HG02642 (cell line): ENCODE results near the gene PCDH9.
A peak's percentile ranks its signal among the peaks of the same experiment; 100 is the strongest.
"Not testable (repeated sequence)": the region's sequence is repeated elsewhere in the genome, so short reads cannot be mapped to it uniquely, and the experiment has no call there.

Source experiments
- ATAC-seq: cut with Tn5 transposase; IDR thresholded peaks from one replicate; pipeline ENCODE4 v1.9.1; 2021; ENCODE audit warnings: mild to moderate bottlenecking; ENCODE audit not compliant: unreplicated experiment, poor library complexity

The PCDH9 gene

GRCh38 chr13:66644855-66645460, 585.2 kb downstream of the PCDH9 start:
- no peak for ATAC-seq

- peak; percentile 63 for ATAC-seq
These were observed 589.9 kb downstream of the PCDH9 start for GRCh38 chr13:66640231-66640630.

DNA sequence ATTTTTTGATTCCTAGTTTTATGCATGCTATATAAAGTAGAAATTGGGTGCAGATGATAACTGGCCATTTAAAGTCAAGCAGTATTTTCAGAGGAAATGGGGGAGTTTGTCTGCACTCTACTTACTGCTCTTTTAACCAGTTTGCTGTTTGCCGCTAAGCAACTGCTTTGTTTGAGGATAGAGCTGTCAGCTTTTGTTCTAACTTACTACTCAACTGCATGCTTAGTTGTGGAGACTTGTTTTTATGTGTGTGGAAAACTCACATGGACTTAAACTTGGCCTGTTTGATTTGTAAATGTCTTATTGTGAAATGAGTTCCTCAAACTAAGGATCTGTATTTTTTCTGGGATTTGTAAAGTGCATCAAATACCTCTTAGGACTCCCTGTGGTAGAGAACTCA, 591.1 kb downstream of the PCDH9 start:
- no peak for ATAC-seq

DNA sequence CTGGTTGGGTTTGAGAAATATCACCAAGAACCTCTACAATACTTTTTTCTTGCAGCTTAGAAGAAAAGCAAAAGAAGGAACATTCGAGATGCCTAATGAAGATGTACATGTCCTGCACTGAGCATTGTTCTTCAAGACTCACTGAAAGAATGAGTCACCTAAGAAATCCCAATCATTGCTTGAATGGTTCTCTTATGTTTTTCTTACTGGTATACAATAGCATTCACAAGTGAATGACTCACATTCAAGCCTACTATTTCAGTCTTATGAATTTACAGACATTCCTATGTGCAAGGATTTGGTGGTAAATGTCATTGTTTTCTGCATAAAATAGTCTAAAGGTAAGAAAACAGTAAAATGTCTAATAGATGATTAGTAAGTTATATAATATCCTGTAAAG, 594.6 kb downstream of the PCDH9 start:
- no peak for ATAC-seq

- no peak for ATAC-seq
These were observed 595.8 kb downstream of the PCDH9 start for GRCh38 chr13:66634384-66634783.

DNA sequence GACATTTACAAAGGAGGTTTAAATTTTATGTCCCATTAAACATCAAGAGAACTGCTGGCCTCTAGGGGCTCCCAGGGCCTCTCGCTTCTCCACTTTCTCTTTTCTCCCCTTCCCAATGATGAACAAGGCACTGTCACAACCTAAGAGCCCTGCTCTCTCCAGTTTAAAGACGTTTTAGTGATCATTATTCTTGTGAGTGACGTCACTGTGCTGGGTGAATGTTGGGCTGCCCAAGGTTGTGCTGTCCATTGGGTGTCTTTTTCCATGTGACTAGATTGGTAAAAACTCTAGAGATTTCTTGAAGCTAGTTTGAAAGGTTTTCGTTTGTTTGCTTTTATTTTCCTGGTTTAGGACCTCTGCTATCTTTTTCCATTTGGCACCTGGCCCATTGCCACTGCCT, 602.6 kb downstream of the PCDH9 start:
- no peak for ATAC-seq

- no peak for ATAC-seq
These were observed 605.8 kb downstream of the PCDH9 start for GRCh38 chr13:66624302-66624701.

DNA sequence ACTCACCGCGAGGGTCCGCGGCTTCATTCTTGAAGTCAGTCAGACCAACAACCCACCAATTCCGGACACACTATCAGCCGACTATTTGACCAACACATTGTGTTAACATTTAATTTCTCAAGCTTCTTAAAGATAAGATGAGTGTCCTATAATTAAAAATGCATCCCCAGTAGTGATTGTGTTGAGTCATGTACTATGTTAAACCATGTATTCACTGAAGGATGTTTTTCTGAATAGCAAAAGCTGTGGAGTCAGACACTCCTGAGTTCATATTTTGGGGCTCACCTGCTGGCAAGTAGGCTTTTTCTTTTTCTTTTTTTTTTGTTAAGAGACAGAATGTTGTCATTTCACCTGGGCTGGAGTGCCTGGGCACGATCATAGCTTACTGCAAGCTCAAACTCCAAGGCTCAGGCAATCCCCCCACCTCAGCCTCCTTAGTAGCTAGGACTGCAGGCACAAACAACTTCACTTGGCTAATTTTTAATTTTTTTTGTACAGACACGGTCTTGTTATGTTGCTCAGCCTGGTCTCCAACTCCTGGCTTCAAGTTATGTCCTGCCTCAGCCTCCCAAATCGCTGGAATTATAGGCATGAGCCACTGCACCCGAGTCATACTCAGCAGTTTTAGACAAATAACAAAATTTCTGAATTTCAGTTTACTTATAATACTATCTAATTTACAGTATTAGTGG, 606.9 kb downstream of the PCDH9 start:
- no peak for ATAC-seq

GRCh38 chr13:66621906-66622447, 608.2 kb downstream of the PCDH9 start:
- not testable (repeated sequence) for ATAC-seq

DNA sequence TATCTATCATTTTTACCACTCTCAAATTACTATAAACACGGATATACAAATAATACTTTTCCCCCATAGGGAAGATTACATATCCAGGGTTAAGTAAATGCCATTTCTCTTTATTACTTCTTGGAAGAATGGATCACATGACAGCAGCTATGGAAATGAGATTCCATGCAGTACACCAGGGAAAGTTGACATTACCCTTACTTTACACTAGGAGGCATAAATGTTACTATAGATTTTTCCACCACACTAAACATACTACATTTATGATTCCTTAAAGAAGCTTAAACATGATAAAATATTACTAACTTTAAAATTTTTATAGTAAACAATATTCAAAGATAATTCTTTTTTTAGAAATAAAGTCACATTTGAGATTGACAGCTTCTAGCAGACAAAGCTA, 611.4 kb downstream of the PCDH9 start:
- ATAC-seq, result no peak

DNA sequence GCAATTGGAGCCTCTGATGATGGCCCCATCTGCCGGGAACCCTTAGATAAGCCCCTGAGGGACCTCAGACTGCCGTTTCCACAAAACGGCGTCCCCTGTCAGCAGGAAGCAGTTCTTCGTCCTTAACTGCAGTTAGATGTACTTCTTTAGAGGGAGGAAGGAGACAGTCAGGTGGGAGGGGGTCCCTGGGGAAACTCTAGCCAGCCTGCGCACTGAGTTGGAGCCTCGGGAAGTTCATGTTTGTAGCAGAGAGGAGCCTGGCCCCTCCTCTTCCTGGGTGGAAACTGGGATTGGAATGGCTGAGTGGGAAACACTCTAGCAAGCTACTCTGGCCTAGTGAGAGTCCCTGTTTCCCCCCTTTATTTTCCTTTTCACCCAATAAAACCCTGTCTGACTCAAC, 612.4 kb downstream of the PCDH9 start:
- no peak for ATAC-seq

- ATAC-seq, result no peak
These were observed 617.2 kb downstream of the PCDH9 start for GRCh38 chr13:66612983-66613382.

DNA sequence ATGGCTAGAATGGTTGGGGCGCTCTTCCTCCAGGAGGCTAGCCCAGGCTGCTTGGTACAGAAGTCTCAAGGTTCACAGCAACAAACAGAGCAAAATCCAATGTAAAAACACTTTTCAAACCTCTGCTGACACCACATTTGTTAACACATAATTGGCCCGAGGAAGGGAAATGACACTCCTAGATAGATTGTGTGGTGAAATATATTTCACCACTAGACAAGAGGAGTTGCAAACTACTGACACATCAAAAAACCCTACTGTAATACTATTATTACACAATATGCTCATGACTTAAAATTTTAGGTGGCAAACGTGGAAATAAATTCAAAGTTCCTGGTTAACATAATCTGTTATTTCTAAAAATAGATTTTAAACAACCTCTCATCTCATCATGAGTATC, 643.6 kb downstream of the PCDH9 start:
- no peak for ATAC-seq

DNA sequence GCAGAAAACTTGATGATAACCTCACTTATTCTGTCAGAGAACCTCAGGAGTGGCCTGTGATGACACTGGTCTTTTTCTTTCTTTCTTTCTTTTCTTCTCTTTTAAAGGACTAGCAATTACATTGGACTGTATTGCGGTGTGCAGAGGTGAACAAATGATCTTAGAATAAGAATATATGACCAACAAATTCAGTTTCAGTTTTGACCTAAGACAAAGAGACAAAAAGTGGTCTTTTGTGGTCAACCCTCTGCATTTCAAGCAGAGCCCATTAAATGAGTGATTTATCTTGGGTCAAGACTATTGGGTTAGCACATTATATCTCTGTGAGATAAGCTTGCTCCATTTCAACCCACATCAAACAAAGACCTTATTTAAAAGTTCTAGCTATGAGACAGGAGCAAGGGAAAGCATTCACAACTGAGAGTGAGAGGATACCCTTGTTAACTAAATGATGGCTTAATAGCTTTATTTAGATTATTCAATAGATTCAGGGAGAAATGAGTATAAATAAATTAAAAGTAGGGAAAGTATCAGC, 644.4 kb downstream of the PCDH9 start:
- ATAC-seq, result no peak

DNA sequence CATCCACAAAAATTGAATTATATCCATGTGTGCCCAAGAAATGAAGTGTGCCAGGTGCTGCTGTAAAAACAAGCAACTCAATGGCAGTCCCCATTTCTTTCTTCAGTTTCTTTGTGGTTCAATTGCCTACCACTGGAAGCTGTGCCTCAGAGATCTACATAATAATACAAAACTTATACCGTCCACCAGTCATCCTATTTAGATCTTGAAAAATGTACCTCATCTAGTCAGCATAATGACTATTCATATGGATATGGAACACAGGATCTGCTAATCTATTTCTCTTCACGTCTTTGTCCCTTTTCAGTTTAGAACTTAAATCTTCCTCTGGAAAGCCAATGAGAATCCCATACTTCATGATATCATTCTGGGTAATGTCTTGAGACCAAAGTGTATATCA, 648.5 kb downstream of the PCDH9 start:
- ATAC-seq, result no peak

- no peak for ATAC-seq
These were observed 651.8 kb downstream of the PCDH9 start for GRCh38 chr13:66578305-66578704.

- ATAC-seq, result no peak
These were observed 652.8 kb downstream of the PCDH9 start for GRCh38 chr13:66577358-66577757.

DNA sequence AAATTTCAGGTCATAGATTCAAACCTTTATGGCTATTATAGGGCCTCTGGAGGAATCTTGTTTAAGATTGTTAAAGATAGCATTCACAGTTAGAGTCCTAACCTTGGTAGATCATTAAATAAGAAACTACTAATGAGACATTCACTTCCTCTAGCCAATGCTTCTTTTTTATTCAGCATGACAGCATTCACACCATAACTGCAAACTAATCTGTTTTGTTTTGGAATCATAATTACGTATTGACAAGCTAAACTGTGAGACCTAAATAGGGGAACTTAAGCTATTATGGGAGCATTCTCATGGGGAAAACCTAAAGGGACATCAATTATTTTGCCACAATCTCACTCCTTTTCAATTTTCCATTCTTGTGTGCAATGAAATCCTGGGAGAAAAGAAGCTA, 653.8 kb downstream of the PCDH9 start:
- ATAC-seq, result no peak

- no peak for ATAC-seq
These were observed 655.5 kb downstream of the PCDH9 start for GRCh38 chr13:66574606-66575005.

DNA sequence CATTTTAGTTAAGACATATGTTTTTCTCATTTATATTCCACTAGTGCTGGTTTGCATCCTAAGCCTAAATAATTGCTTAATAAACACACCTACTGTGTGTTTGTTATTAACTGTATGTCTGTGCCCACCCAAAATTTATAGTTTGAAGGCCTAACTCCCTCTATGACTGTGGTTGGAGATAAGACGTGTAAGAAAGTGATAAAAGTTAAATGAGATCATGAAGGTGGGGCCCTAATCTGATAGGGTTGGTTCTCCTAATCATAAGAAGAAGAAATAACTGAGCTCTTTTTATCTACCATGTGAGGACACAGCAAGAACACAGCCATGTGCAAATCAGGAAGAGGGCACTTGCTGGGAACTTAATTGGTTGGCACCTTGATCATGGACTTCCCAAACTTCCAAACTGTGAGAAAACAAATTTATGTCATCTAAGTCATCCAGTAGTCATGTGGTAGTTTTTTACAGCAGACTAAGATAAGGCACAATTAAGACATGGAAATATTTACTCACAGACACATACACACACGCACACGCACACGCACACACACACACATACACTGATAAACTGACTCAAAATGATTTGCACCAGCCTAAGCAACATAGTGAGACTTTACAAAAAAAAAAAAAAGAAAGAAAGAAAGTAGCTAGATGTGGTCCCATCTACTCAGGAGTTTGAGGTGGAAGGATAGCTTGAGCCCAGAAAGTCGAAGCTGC, 662.1 kb downstream of the PCDH9 start:
- no peak for ATAC-seq

DNA sequence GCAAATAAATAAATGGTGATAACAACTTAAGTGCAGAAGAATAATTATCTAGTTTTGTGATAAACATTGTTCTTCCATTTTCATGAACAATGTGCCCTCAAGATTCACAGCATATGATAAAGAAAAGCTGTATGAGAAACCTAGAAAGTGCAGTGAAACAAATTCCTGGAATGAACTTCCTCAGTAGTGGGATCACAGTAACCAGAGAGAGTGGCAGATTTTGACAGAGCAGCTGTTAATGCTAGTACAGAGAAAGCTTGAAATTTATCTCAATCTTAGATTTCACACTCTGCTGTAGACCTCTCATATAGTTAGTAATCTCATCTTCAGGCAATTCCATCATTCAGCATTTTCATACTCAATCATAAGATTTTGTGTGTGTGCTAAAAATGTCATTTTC, 664.9 kb downstream of the PCDH9 start:
- ATAC-seq, result no peak
